SK-N-SH (cell line): Measurements from ENCODE around the gene MYO9B. TPM values are rescaled to one million over a fixed set of nuclear protein-coding genes. Genes with fewer than 3 reads are reported as not detected.

ENCODE experiments used
- CTCF ChIA-PET: fragments of 300-600, 350-600 bp; formaldehyde crosslinking; extraction: SDS; loops from one replicate; lab custom pipeline; 2021; lab: Yijun Ruan, JAX
- POLR2A ChIA-PET: fragments of 350-600 bp; sonication (Branson Sonifier 250); formaldehyde crosslinking; extraction: SDS; loops from one replicate; lab custom pipeline; 2020; ENCODE audit warnings: antibody characterized with exemption, inconsistent platforms; lab: Yijun Ruan, JAX
- DNase-seq: peaks from one replicate; pipeline ENCODE4 v3.0.0; 2012
- H2AFZ ChIP-seq: fragments of 200-600 bp; sonication (generic); 2 replicates; pipeline ENCODE4 v1.8.1; 2016; ENCODE audit warnings: antibody characterized with exemption, mild to moderate bottlenecking, low read depth
- H3F3A ChIP-seq: fragments of 200-600 bp; sonication (generic); replicated peaks from 2 replicates; pipeline ENCODE3; 2016; ENCODE audit warnings: antibody characterized with exemption, mild to moderate bottlenecking; ENCODE audit not compliant: insufficient read depth
- H3K27ac ChIP-seq, 2 experiments: fragments of 200-500 bp in 1 of 2; fragments of 200-600 bp in 1 of 2; sonication (Bioruptor generic) in 1 of 2; sonication (generic), shearing (Covaris generic) in 1 of 2; 2 replicates each; pipeline versions ENCODE4 v1.5.1 to v1.6.1; 2014 to 2016; ENCODE audit warnings: low read depth in 2 of 2, inconsistent platforms in 1 of 2, low read length in 1 of 2, mild to moderate bottlenecking in 1 of 2, mixed read lengths in 1 of 2
- H3K27me3 ChIP-seq: fragments of 200-600 bp; sonication (generic), shearing (Covaris generic); 2 replicates; pipeline ENCODE4 v1.6.1; 2016; ENCODE audit warnings: mixed run types; ENCODE audit not compliant: insufficient read depth
- H3K36me3 ChIP-seq, 2 experiments: fragments of 200-500 bp in 1 of 2; fragments of 200-600 bp in 1 of 2; sonication (Bioruptor generic) in 1 of 2; sonication (generic) in 1 of 2; replicated peaks in 1 of 2; 2 replicates each; pipeline versions ENCODE3 to v1.5.1; 2014 to 2016; ENCODE audit warnings: low read length in 1 of 2, mild to moderate bottlenecking in 1 of 2; ENCODE audit not compliant: insufficient read depth in 2 of 2, control insufficient read depth in 1 of 2
- H3K4me1 ChIP-seq, 2 experiments: fragments of 200-500 bp in 1 of 2; fragments of 200-600 bp in 1 of 2; sonication (Bioruptor generic) in 1 of 2; sonication (generic), shearing (Covaris generic) in 1 of 2; 2 replicates each; pipeline versions ENCODE4 v1.5.1 to v1.6.1; 2014 to 2016; ENCODE audit warnings: low read depth in 1 of 2, low read length in 1 of 2, mixed run types in 1 of 2; ENCODE audit not compliant: insufficient read depth in 2 of 2, control insufficient read depth in 1 of 2
- H3K4me2 ChIP-seq: fragments of 200-600 bp; sonication (generic), shearing (Covaris generic); 2 replicates; pipeline ENCODE4 v1.6.1; 2017; ENCODE audit warnings: mixed run types
- H3K4me3 ChIP-seq, 2 experiments: fragments of 200-500 bp in 1 of 2; fragments of 200-600 bp in 1 of 2; sonication (Bioruptor generic) in 1 of 2; sonication (generic), shearing (Covaris generic) in 1 of 2; 2 replicates each; pipeline versions ENCODE4 v1.5.1 to v1.8.1; 2014 to 2016; ENCODE audit warnings: low read depth in 2 of 2, inconsistent platforms in 1 of 2, low read length in 1 of 2, mild to moderate bottlenecking in 1 of 2, mixed read lengths in 1 of 2, moderate library complexity in 1 of 2
- H3K79me2 ChIP-seq: fragments of 200-600 bp; sonication (generic); 2 replicates; pipeline ENCODE4 v1.8.1; 2017; ENCODE audit warnings: mild to moderate bottlenecking; ENCODE audit not compliant: insufficient read depth
- H3K9ac ChIP-seq: fragments of 200-600 bp; sonication (generic); 2 replicates; pipeline ENCODE4 v1.6.1; 2017; ENCODE audit warnings: mixed run types
- H3K9me2 ChIP-seq: fragments of 200-600 bp; sonication (generic); 2 replicates; pipeline ENCODE4 v1.6.1; 2017; ENCODE audit warnings: mixed run types
- H3K9me3 ChIP-seq: fragments of 200-600 bp; sonication (generic); 2 replicates; pipeline ENCODE4 v1.6.1; 2017; ENCODE audit warnings: mixed run types, mild to moderate bottlenecking, moderate library complexity
- H4K20me1 ChIP-seq: fragments of 200-600 bp; sonication (generic); 2 replicates; pipeline ENCODE4 v1.6.1; 2017; ENCODE audit warnings: mild to moderate bottlenecking, mixed run types; ENCODE audit not compliant: insufficient read depth
- GATA2 ChIP-seq: sonication (generic); formaldehyde crosslinking; IDR thresholded peaks from 2 replicates; pipeline ENCODE4 v1.5.0; 2020; ENCODE audit warnings: mild to moderate bottlenecking, missing genetic modification reagents
- JUND ChIP-seq: IDR thresholded peaks from 2 replicates; pipeline ENCODE4 v1.4.0; 2012
- NFIC ChIP-seq: IDR thresholded peaks from 2 replicates; pipeline ENCODE4 v1.4.0; 2012; ENCODE audit warnings: borderline replicate concordance
- RAD21 ChIP-seq: IDR thresholded peaks from 2 replicates; pipeline ENCODE4 v1.6.1; 2012; ENCODE audit warnings: mild to moderate bottlenecking, low read length
- REST ChIP-seq: IDR thresholded peaks from 2 replicates; pipeline ENCODE4 v1.6.1; 2012; ENCODE audit warnings: mild to moderate bottlenecking, low read depth, low read length, moderate library complexity
- RXRA ChIP-seq: IDR thresholded peaks from 2 replicates; pipeline ENCODE4 v1.4.0; 2012; ENCODE audit warnings: low read depth, mild to moderate bottlenecking, borderline replicate concordance
- SMC3 ChIP-seq: IDR thresholded peaks from 2 replicates; pipeline ENCODE4 v1.6.1; 2012; ENCODE audit warnings: low read depth, low read length, improper control_type of control experiment
- TAF1 ChIP-seq: IDR thresholded peaks from 2 replicates; pipeline ENCODE4 v1.6.1; 2012; ENCODE audit warnings: low read depth, mild to moderate bottlenecking, low read length, moderate library complexity, borderline replicate concordance
- USF1 ChIP-seq: IDR thresholded peaks from 2 replicates; pipeline ENCODE4 v1.4.0; 2012; ENCODE audit warnings: low read depth, borderline replicate concordance
- WGBS: methylation state at CpG from one replicate; pipeline ENCODE4 v1.1.6; 2017; ENCODE audit warnings: low lambda C conversion rate; 5-methylcytosine and 5-hydroxymethylcytosine counted together
- polyA plus RNA-seq, 3 experiments: library from polyadenylated mRNA; depleted of rRNA; stranded (reverse); fragments of >200 nt; gene quantifications; 2 replicates each; pipeline ENCODE4 v1.2.3, GENCODE V29; 2012
- TF ChIP-seq, protein P1 (sequence below): fragments of 200-600 bp; sonication (generic); IDR thresholded peaks from 2 replicates; pipeline ENCODE4 v1.6.1; 2017; ENCODE audit warnings: antibody characterized with exemption, mild to moderate bottlenecking, moderate library complexity

Gene MYO9B
- polyA plus RNA-seq, 1 of the 3 experiments (the other 2 are of a cell fraction): 37.6 TPM

DNA sequence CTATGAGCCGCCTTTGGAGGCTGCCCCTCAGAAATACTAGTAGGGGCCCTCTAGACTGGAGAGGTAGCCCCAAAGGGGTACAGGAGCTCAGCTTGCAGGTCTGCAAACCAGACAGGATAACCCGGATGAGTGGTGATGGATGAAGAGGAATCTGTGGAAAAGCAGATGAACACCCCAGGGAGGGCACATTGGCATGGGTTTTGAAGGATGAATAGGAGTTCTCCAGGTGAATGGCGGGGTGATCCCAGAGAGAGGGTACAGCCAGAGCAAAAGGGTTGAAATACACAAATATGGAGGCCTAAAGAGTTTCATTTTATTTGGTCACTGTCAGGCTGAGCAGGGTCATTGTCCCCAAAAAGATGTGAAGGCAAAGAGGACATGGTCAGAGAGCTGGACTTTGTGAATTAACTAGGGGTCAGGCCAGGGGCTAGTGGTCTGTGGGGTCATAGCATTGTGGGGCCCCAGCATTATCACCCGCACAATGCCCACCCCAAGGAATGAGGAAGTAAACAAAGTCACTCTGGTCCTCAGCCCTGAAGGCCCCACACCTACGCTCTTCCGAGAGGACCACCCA is 165.3 kb downstream of the MYO9B start:
- Histone ChIP-seq H3K27ac (no peak overlapping the region), H3K27me3 (no peaks in the 10 kb centered on the region), H3K9ac (no peak overlapping the region), H3K79me2 (peaks cover 83% of the 10 kb centered on the region), H3K4me1 (peaks cover 0 to 20% of the 10 kb centered on the region in 2 experiments; a peak in 2 of 4 replicates), H3K4me3 (no peak overlapping the region), H4K20me1 (peaks cover 16% of the 10 kb centered on the region; the same call in 1 of the 2 replicates), H3K9me2 (no peaks in the 10 kb centered on the region), H3K36me3 (peaks cover 3 to 7% of the 10 kb centered on the region in 2 experiments), H2AFZ (no peak overlapping the region), H3K9me3 (no peaks in the 10 kb centered on the region), H3F3A (peaks cover 20% of the 10 kb centered on the region), H3K4me2 (no peak overlapping the region)
- ChIA-PET CTCF (no interaction called here), POLR2A (no interaction called here)
- 92% methylated on average over 5 of the region's 6 CpGs for WGBS
- TF ChIP-seq JUND: no peak
- no peak for TF ChIP-seq NFIC
- no peak for TF ChIP-seq USF1
- no peak for DNase-seq

DNA sequence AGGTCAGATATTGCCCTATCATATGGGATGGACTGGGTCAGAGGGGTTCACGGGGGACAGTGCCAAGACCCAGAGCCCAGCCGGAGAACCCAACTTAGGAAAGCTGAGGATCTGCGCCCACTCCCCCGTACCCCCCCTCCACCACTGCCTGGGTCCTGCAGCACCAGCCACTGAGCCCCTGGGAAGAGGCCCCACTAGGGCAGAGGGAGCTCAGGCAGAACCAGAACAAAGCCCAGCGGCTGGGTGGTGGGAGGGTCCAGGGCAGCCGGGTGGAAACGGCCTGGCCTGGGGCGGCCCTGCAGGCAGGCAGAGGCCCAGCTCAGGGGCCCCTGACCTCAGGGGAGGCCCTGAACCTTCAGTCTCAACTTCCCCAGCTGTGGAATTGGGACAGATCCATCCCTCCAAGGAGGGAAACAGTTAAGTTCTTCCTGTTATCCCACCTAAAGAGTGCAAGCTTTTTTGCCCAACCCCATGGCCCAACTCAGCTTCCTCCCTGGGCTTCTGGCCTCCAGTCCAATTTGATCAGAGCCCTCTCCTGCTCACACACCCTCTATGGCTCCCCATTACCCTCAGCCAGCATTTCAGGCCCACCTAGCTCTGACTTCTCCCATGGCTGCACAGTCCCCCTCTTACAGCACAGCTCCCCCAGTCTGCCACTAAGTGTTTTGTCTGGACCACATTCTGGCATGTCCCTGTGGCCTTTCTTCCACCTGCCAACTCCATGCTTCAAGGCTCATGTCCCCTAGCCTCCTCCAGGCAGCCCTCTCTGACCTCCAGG is 167.0 kb downstream of the MYO9B start:
- H4K20me1 ChIP-seq: peaks cover 16% of the 10 kb centered on the region; the same call in 1 of the 2 replicates
- no peak overlapping the region; the same call in 1 of the 2 replicates for H3K9ac ChIP-seq
- ChIA-PET POLR2A (interaction anchor here (0.8 to 3.7 kb wide), 4 partner anchors 25 to 63 kb away, joined by 4 to 15 read pairs (median 8); partner anchors contain the start of genes ANKLE1, BABAM1, MRPL34 and USE1), CTCF (interaction anchor here (0.8 to 3.1 kb wide), 6 partner anchors 8 to 103 kb away, joined by 3 to 13 read pairs (median 3); partner anchors contain the start of gene USE1)
- H3K79me2 ChIP-seq: peaks cover 70% of the 10 kb centered on the region
- H3K27me3 ChIP-seq: no peaks in the 10 kb centered on the region
- H3K36me3 ChIP-seq: peaks cover 3 to 7% of the 10 kb centered on the region in 2 experiments
- H3K27ac ChIP-seq: no peak overlapping the region
- H2AFZ ChIP-seq: no peak overlapping the region
- H3K4me3 ChIP-seq: peak overlapping the region; percentile 92 to 97
- 100% methylated on average over 3 of the region's 8 CpGs for WGBS
- H3K9me3 ChIP-seq: no peaks in the 10 kb centered on the region
- peaks cover 6 to 19% of the 10 kb centered on the region in 2 experiments; a peak in 2 of 4 replicates for H3K4me1 ChIP-seq
- DNase-seq: no peak
- no peaks in the 10 kb centered on the region for H3K9me2 ChIP-seq
- TF ChIP-seq SMC3 (no peak), TAF1 (no peak), RXRA (no peak), REST (no peak), RAD21 (no peak), USF1 (no peak), GATA2 (CRISPR knock-in tag) (no peak)
- TF ChIP-seq, protein P1, sequence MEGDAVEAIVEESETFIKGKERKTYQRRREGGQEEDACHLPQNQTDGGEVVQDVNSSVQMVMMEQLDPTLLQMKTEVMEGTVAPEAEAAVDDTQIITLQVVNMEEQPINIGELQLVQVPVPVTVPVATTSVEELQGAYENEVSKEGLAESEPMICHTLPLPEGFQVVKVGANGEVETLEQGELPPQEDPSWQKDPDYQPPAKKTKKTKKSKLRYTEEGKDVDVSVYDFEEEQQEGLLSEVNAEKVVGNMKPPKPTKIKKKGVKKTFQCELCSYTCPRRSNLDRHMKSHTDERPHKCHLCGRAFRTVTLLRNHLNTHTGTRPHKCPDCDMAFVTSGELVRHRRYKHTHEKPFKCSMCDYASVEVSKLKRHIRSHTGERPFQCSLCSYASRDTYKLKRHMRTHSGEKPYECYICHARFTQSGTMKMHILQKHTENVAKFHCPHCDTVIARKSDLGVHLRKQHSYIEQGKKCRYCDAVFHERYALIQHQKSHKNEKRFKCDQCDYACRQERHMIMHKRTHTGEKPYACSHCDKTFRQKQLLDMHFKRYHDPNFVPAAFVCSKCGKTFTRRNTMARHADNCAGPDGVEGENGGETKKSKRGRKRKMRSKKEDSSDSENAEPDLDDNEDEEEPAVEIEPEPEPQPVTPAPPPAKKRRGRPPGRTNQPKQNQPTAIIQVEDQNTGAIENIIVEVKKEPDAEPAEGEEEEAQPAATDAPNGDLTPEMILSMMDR: no peak
- TF ChIP-seq, all 33 proteins: peak for 0
- H3F3A ChIP-seq: peaks cover 17% of the 10 kb centered on the region
- peak overlapping the region; percentile 99 for H3K4me2 ChIP-seq
